ENCODE data around the gene ABCA1. TPM values are rescaled to one million over a fixed set of nuclear protein-coding genes. Genes with fewer than 3 reads are reported as not detected.

ABCA1 gene
- total RNA-seq, 2 donors from 2014 or later, result 21.6 to 34.8 TPM

GRCh38 chr9:104802906-104803305 is 125.0 kb downstream of the ABCA1 start:
- H3K4me1 Mint-ChIP-seq, result peaks cover 2% of the 10 kb centered on the region
- TF ChIP-seq, protein P1, sequence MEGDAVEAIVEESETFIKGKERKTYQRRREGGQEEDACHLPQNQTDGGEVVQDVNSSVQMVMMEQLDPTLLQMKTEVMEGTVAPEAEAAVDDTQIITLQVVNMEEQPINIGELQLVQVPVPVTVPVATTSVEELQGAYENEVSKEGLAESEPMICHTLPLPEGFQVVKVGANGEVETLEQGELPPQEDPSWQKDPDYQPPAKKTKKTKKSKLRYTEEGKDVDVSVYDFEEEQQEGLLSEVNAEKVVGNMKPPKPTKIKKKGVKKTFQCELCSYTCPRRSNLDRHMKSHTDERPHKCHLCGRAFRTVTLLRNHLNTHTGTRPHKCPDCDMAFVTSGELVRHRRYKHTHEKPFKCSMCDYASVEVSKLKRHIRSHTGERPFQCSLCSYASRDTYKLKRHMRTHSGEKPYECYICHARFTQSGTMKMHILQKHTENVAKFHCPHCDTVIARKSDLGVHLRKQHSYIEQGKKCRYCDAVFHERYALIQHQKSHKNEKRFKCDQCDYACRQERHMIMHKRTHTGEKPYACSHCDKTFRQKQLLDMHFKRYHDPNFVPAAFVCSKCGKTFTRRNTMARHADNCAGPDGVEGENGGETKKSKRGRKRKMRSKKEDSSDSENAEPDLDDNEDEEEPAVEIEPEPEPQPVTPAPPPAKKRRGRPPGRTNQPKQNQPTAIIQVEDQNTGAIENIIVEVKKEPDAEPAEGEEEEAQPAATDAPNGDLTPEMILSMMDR (conservative IDR thresholded peaks at IDR 0.05), result no peak
- Histone ChIP-seq H3K4me1 (ENCODE audit: control insufficient read depth, insufficient read depth, low read length) (no peaks in the 10 kb centered on the region), H3K9ac (ENCODE audit: extremely low read depth, low read length, poor library complexity, severe bottlenecking) (no peak overlapping the region), H3K4me3 (ENCODE audit: low read length) (no peak overlapping the region), H3K27me3 (ENCODE audit: control insufficient read depth, insufficient read depth, low read length, poor library complexity, severe bottlenecking) (no peaks in the 10 kb centered on the region), H3K27ac (ENCODE audit: low read depth, low read length) (no peak overlapping the region), H3K9me3 (ENCODE audit: control insufficient read depth, low read length) (no peaks in the 10 kb centered on the region), H3K36me3 (ENCODE audit: control insufficient read depth, insufficient read depth, low read length) (peaks cover 96% of the 10 kb centered on the region)
- 83 to 90% methylated on average over 1 to 2 of the region's 2 CpGs for WGBS, 2 experiments (ENCODE audit: insufficient coverage in 1 of 2, insufficient read length in 1 of 2)
- H3K27me3 Mint-ChIP-seq (ENCODE audit: insufficient read depth), result no peaks in the 10 kb centered on the region
- peaks cover 74% of the 10 kb centered on the region for H3K36me3 Mint-ChIP-seq (ENCODE audit: low read depth)
- no peak overlapping the region for H3K27ac Mint-ChIP-seq
- no peak overlapping the region for H3K4me3 Mint-ChIP-seq
- H3K9me3 Mint-ChIP-seq, result no peaks in the 10 kb centered on the region
- DNase-seq, result no peak

DNA sequence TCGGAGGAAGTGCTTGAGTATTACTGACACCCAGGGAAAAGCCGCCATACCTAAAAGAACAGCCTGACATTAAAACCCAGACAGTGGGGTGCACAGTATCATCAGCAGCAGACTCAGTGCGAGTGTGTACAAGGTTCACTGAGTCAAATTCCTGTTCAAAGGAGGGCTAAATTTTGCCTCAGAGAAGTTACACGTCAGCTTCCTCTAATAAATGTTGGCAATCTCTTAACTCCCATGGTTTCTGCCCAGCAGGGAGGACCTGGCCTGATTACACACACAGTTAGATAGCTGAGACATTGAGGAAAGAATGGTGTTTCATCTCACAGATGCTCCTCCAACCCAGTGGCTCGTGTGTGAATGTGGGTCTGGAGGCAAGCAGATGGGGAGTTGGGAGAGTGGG is 125.8 kb downstream of the ABCA1 start:
- Histone ChIP-seq H3K27me3 (ENCODE audit: control insufficient read depth, insufficient read depth, low read length, poor library complexity, severe bottlenecking) (no peaks in the 10 kb centered on the region), H3K36me3 (ENCODE audit: control insufficient read depth, insufficient read depth, low read length) (peaks cover 99% of the 10 kb centered on the region), H3K27ac (ENCODE audit: low read depth, low read length) (no peak overlapping the region), H3K9ac (ENCODE audit: extremely low read depth, low read length, poor library complexity, severe bottlenecking) (no peak overlapping the region), H3K4me1 (ENCODE audit: control insufficient read depth, insufficient read depth, low read length) (no peaks in the 10 kb centered on the region), H3K9me3 (ENCODE audit: control insufficient read depth, low read length) (no peaks in the 10 kb centered on the region), H3K4me3 (ENCODE audit: low read length) (no peak overlapping the region)
- no peak overlapping the region for H3K4me3 Mint-ChIP-seq
- no peaks in the 10 kb centered on the region for H3K9me3 Mint-ChIP-seq
- no peak overlapping the region for H3K27ac Mint-ChIP-seq
- H3K27me3 Mint-ChIP-seq (ENCODE audit: insufficient read depth), result no peaks in the 10 kb centered on the region
- 87 to 89% methylated on average over 5 of the region's 5 CpGs for WGBS, 2 experiments (ENCODE audit: insufficient coverage in 1 of 2, insufficient read length in 1 of 2)
- DNase-seq, result no peak
- H3K4me1 Mint-ChIP-seq, result peaks cover 2% of the 10 kb centered on the region
- TF ChIP-seq, protein P1 (conservative IDR thresholded peaks at IDR 0.05), result no peak
- H3K36me3 Mint-ChIP-seq (ENCODE audit: low read depth), result peaks cover 78% of the 10 kb centered on the region

DNA sequence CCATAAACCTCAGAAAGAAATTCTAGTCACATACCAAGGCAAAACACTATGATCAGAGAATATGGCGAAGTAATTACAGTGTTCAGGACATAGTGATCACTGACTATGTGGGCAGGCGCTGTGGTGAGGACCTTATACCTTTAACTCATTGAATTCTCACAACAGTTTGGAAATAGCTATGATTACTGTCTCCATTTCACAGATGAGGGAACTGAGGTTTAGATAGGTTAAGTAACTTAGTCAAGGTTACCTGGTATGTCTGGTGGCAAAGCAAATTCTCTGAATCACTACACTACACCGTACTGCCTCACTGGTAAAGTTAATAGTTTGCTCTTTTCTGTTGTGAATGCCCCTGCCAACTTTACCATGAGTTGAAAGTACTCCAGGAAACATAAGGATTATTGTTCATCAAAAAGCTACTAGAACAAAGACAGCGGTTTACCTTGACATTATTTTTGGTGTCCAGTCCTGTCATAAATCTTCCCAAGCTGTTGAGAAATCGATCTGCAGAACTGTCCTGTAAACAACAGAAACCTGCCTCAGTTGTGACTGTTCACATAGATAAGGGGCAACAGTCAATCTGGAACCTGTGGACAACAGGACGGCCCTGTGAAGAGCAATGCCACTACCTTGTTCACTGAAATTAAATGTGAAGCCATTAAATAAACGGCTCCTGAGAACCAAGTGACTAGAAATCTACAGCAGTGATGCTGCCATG is 127.7 kb downstream of the ABCA1 start:
- H3K27me3 ChIP-seq (ENCODE audit: control insufficient read depth, insufficient read depth, low read length, poor library complexity, severe bottlenecking), result no peaks in the 10 kb centered on the region
- H3K36me3 ChIP-seq (ENCODE audit: control insufficient read depth, insufficient read depth, low read length), result peaks cover 99% of the 10 kb centered on the region
- Mint-ChIP-seq H3K4me1 (peaks cover 5% of the 10 kb centered on the region), H3K27ac (no peak overlapping the region), H3K27me3 (ENCODE audit: insufficient read depth) (no peaks in the 10 kb centered on the region), H3K4me3 (no peak overlapping the region), H3K9me3 (no peaks in the 10 kb centered on the region), H3K36me3 (ENCODE audit: low read depth) (peaks cover 75% of the 10 kb centered on the region)
- no peak for DNase-seq
- TF ChIP-seq, protein P1 (conservative IDR thresholded peaks at IDR 0.05), result no peak
- H3K27ac ChIP-seq (ENCODE audit: low read depth, low read length), result no peak overlapping the region
- H3K4me1 ChIP-seq (ENCODE audit: control insufficient read depth, insufficient read depth, low read length), result no peaks in the 10 kb centered on the region
- WGBS, 2 experiments (ENCODE audit: insufficient coverage in 1 of 2, insufficient read length in 1 of 2), result 93 to 96% methylated on average over 6 to 7 of the region's 7 CpGs
- no peak overlapping the region for H3K9ac ChIP-seq (ENCODE audit: extremely low read depth, low read length, poor library complexity, severe bottlenecking)
- H3K9me3 ChIP-seq (ENCODE audit: control insufficient read depth, low read length), result no peaks in the 10 kb centered on the region
- no peak overlapping the region for H3K4me3 ChIP-seq (ENCODE audit: low read length)
